HCT116 (cell line): Measurements from ENCODE around the gene ALDH8A1. TPM values are rescaled to one million over a fixed set of nuclear protein-coding genes. Genes with fewer than 3 reads are reported as not detected.

Experiments
- ATAC-seq: fragments of 200-7000 bp; cut with Tn5 transposase; 2 replicates; pipeline ENCODE4 v1.9.1; 2020; ENCODE audit warnings: mild to moderate bottlenecking, moderate library complexity
- BruUV-seq: library from RNA; stranded (reverse); fragments of 400-500 nt; replicated peaks from 2 replicates; lab custom pipeline; 2021; lab: Mats Ljungman, UMichigan
- CTCF ChIA-PET: fragments of 300-600 bp; sonication (Branson Sonifier 250); formaldehyde crosslinking; loops from one replicate; lab custom pipeline; 2021; ENCODE audit warnings: antibody characterized with exemption; lab: Charles Lee
- POLR2A ChIA-PET: fragments of 300-600, 350-600 bp; sonication (Branson Sonifier 250); formaldehyde crosslinking; loops from one replicate; lab custom pipeline; 2021; ENCODE audit warnings: antibody characterized with exemption; lab: Charles Lee
- RAD21 ChIA-PET, 2 experiments: fragments of 300-600 bp; sonication (Branson Sonifier 250); formaldehyde crosslinking; loops; one replicate each; lab custom pipeline; 2023; ENCODE audit warnings: low total read pairs in 2 of 2; ENCODE audit not compliant: uncharacterized antibody in 2 of 2, unreplicated experiment in 2 of 2, low non-redundant PET in 1 of 2; lab: Charles Lee
- DNase-seq: peaks from one replicate; pipeline ENCODE4 v3.0.0-alpha.2; 2010; ENCODE audit warnings: low read depth, low spot score
- H2AFZ ChIP-seq: fragments of 200-600 bp; shearing (Covaris generic), sonication (generic); 2 replicates; pipeline ENCODE4 v1.6.1; 2017; ENCODE audit warnings: low read depth, mixed run types, mixed read lengths, antibody characterized with exemption, low read length; ENCODE audit not compliant: poor library complexity, severe bottlenecking
- H3K27ac ChIP-seq: 2 replicates; pipeline ENCODE4 v1.5.1; 2012; ENCODE audit warnings: low read depth, low read length
- H3K27me3 ChIP-seq: fragments of 200-600 bp; sonication (generic); 2 replicates; pipeline ENCODE4 v1.6.1; 2016; ENCODE audit warnings: mixed run types, low read length, mixed read lengths; ENCODE audit not compliant: insufficient read depth
- H3K36me3 ChIP-seq, 2 experiments: fragments of 200-500 bp in 1 of 2; fragments of 200-600 bp in 1 of 2; sonication (Bioruptor generic) in 1 of 2; sonication (generic) in 1 of 2; 2 replicates each; pipeline versions ENCODE4 v1.5.1 to v1.6.1; 2014 to 2016; ENCODE audit warnings: low read length in 2 of 2, inconsistent platforms in 1 of 2, mixed read lengths in 1 of 2, mixed run types in 1 of 2; ENCODE audit not compliant: insufficient read depth in 2 of 2, control insufficient read depth in 1 of 2
- H3K4me1 ChIP-seq, 2 experiments: fragments of 200-600 bp in 1 of 2; sonication (generic) in 1 of 2; 2 replicates each; pipeline versions ENCODE4 v1.5.1 to v1.6.1; 2012 to 2017; ENCODE audit warnings: low read length in 2 of 2, inconsistent platforms in 1 of 2, mild to moderate bottlenecking in 1 of 2, mixed read lengths in 1 of 2, mixed run types in 1 of 2, moderate library complexity in 1 of 2; ENCODE audit not compliant: insufficient read depth in 2 of 2, control insufficient read depth in 1 of 2
- H3K4me2 ChIP-seq: fragments of 200-600 bp; sonication (generic); 2 replicates; pipeline ENCODE4 v1.6.1; 2017; ENCODE audit warnings: mixed run types, low read length, mixed read lengths
- H3K4me3 ChIP-seq, 2 experiments: fragments of 200-600 bp in 1 of 2; sonication (generic) in 1 of 2; replicated peaks in 1 of 2; 2 replicates each; pipeline ENCODE4 v1.5.1; 2011 to 2016; ENCODE audit warnings: low read length in 2 of 2, control low read depth in 1 of 2, low read depth in 1 of 2, mild to moderate bottlenecking in 1 of 2, mixed read lengths in 1 of 2, mixed run types in 1 of 2
- H3K79me2 ChIP-seq: fragments of 200-600 bp; sonication (generic); 2 replicates; pipeline ENCODE4 v1.6.1; 2017; ENCODE audit warnings: mild to moderate bottlenecking, mixed run types, low read length, moderate library complexity, mixed read lengths; ENCODE audit not compliant: insufficient read depth
- H3K9ac ChIP-seq: fragments of 200-600 bp; sonication (generic); 2 replicates; pipeline ENCODE4 v1.6.1; 2016; ENCODE audit warnings: low read length, mixed read lengths
- H3K9me2 ChIP-seq: fragments of 200-600 bp; sonication (generic), shearing (Covaris generic); 2 replicates; pipeline ENCODE4 v1.6.1; 2017; ENCODE audit warnings: mixed run types, mild to moderate bottlenecking, moderate library complexity; ENCODE audit not compliant: insufficient read depth
- H3K9me3 ChIP-seq, 2 experiments: fragments of 200-500 bp in 1 of 2; fragments of 200-600 bp in 1 of 2; sonication (Bioruptor generic) in 1 of 2; sonication (generic) in 1 of 2; 2 replicates each; pipeline ENCODE4 v1.6.1; 2014 to 2017; ENCODE audit warnings: low read length in 2 of 2, mixed read lengths in 2 of 2, inconsistent platforms in 1 of 2, low read depth in 1 of 2, mild to moderate bottlenecking in 1 of 2, mixed run types in 1 of 2, moderate library complexity in 1 of 2; ENCODE audit not compliant: control insufficient read depth in 1 of 2, insufficient read depth in 1 of 2
- H4K20me1 ChIP-seq: fragments of 200-600 bp; sonication (generic), shearing (Covaris generic); 2 replicates; pipeline ENCODE4 v1.6.1; 2017; ENCODE audit warnings: mixed run types, mild to moderate bottlenecking, moderate library complexity; ENCODE audit not compliant: insufficient read depth
- CBX3 ChIP-seq: IDR thresholded peaks from 2 replicates; pipeline ENCODE4 v1.6.1; 2012; ENCODE audit warnings: low read depth
- CEBPB ChIP-seq: IDR thresholded peaks from 2 replicates; pipeline ENCODE4 v1.6.1; 2012; ENCODE audit warnings: low read depth
- EGR1 ChIP-seq: IDR thresholded peaks from 2 replicates; pipeline ENCODE4 v1.6.1; 2012; ENCODE audit warnings: low read depth
- EZH2 ChIP-seq: fragments of 200-600 bp; sonication (generic); IDR thresholded peaks from 2 replicates; pipeline ENCODE4 v1.6.1; 2017; ENCODE audit warnings: antibody characterized with exemption, mixed run types
- POLR2A ChIP-seq: IDR thresholded peaks from 2 replicates; pipeline ENCODE4 v1.7.0; 2011; ENCODE audit warnings: borderline replicate concordance; ENCODE audit not compliant: insufficient read depth, insufficient read length; ENCODE audit errors: extremely low read depth
- REST ChIP-seq: IDR thresholded peaks from 2 replicates; pipeline ENCODE4 v1.6.1; 2012; ENCODE audit warnings: low read depth
- SRF ChIP-seq: IDR thresholded peaks from 2 replicates; pipeline ENCODE4 v1.6.1; 2012; ENCODE audit warnings: low read depth
- YY1 ChIP-seq: IDR thresholded peaks from 2 replicates; pipeline ENCODE4 v1.6.1; 2011; ENCODE audit warnings: low read length, low read depth, moderate library complexity, mild to moderate bottlenecking; ENCODE audit not compliant: insufficient replicate concordance; ENCODE audit errors: extremely low read depth
- ZBTB33 ChIP-seq: IDR thresholded peaks from 2 replicates; pipeline ENCODE4 v1.6.1; 2011; ENCODE audit warnings: mild to moderate bottlenecking, low read length, moderate library complexity; ENCODE audit not compliant: insufficient replicate concordance; ENCODE audit errors: extremely low read depth
- intact Hi-C: fragments of 100-400 bp; cut with micrococcal nuclease; formaldehyde crosslinking; loops from 2 replicates; pipeline ENCODE4 v1.10.0; 2022
- total RNA-seq: library from RNA; stranded (reverse); gene quantifications from one replicate; pipeline ENCODE4 v1.2.1, GENCODE V29; 2021; ENCODE audit not compliant: unreplicated experiment

The ALDH8A1 gene
- total RNA-seq, 1 experiment from 2014 or later = 1.4 TPM

GRCh38 chr6:134974370-134974769 lies 24.5 kb upstream of the ALDH8A1 start:
- TF ChIP-seq EGR1 = no peak
- TF ChIP-seq POLR2A = no peak
- no peak for TF ChIP-seq CBX3
- TF ChIP-seq CEBPB = no peak
- no peak for TF ChIP-seq EZH2
- no peak for TF ChIP-seq REST
- TF ChIP-seq SRF = no peak
- TF ChIP-seq YY1 = no peak
- no peak for TF ChIP-seq ZBTB33
- 0 out of 4 replicates have a peak, but pooled peaks cover 0 to 5% of the 10 kb centered on the region in 2 experiments for H3K36me3 ChIP-seq
- DNase-seq (no peak), ATAC-seq (no peak)
- intact Hi-C loops = no loop called here
- no peak overlapping the region for H3K4me2 ChIP-seq
- H3K4me1 ChIP-seq = no peaks in the 10 kb centered on the region
- RAD21 ChIA-PET = no interaction called here
- H3K9me3 ChIP-seq = no peaks in the 10 kb centered on the region
- H3K79me2 ChIP-seq = peaks cover 10% of the 10 kb centered on the region
- no peaks in the 10 kb centered on the region for H3K9me2 ChIP-seq
- no peak overlapping the region for H3K9ac ChIP-seq
- no TSS peak for BruUV-seq
- no peaks in the 10 kb centered on the region for H3K27me3 ChIP-seq
- no peak overlapping the region for H3K4me3 ChIP-seq
- no peak overlapping the region for H3K27ac ChIP-seq
- CTCF ChIA-PET = no interaction called here
- no peak overlapping the region for H2AFZ ChIP-seq
- no peaks in the 10 kb centered on the region for H4K20me1 ChIP-seq
- POLR2A ChIA-PET = no interaction called here
